Measurements from ENCODE around the gene MTMR3. TPM values are rescaled to one million over a fixed set of nuclear protein-coding genes. Genes with fewer than 3 reads are reported as not detected.

MTMR3 gene
- total RNA-seq, 1 experiment from 2014 or later, result 19.5 TPM

- Histone ChIP-seq H3K9me3 (replicated peaks) (no peaks in the 10 kb centered on the region), H3K27ac (peak overlapping the region; percentile 90), H3K4me3 (peak overlapping the region; percentile 99), H3K27me3 (no peaks in the 10 kb centered on the region), H3K4me1 (no peaks in the 10 kb centered on the region), H3K36me3 (no peaks in the 10 kb centered on the region)
- no peak for DNase-seq
Observed at GRCh38 chr22:29883775-29884097, 762 bp downstream of the MTMR3 start.

- no peaks in the 10 kb centered on the region for H3K9me3 ChIP-seq (replicated peaks)
Observed at GRCh38 chr22:29885610-29886009, 2.6 kb downstream of the MTMR3 start.

GRCh38 chr22:29886596-29886995 is 3.6 kb downstream of the MTMR3 start:
- Histone ChIP-seq H3K36me3 (no peaks in the 10 kb centered on the region), H3K27me3 (no peaks in the 10 kb centered on the region), H3K27ac (no peak overlapping the region), H3K4me1 (no peaks in the 10 kb centered on the region), H3K9me3 (replicated peaks) (no peaks in the 10 kb centered on the region), H3K4me3 (no peak overlapping the region)
- no peak for DNase-seq

More at GRCh38 chr22:29885610-29886009, 2.6 kb downstream of the MTMR3 start:
- Histone ChIP-seq H3K36me3 (no peaks in the 10 kb centered on the region), H3K4me1 (no peaks in the 10 kb centered on the region), H3K4me3 (no peak overlapping the region), H3K27ac (no peak overlapping the region), H3K27me3 (no peaks in the 10 kb centered on the region)
- DNase-seq, result no peak

GRCh38 chr22:29887358-29887757 is 4.4 kb downstream of the MTMR3 start:
- Histone ChIP-seq H3K4me3 (no peak overlapping the region), H3K27me3 (no peaks in the 10 kb centered on the region), H3K36me3 (no peaks in the 10 kb centered on the region), H3K27ac (no peak overlapping the region), H3K9me3 (replicated peaks) (no peaks in the 10 kb centered on the region), H3K4me1 (no peaks in the 10 kb centered on the region)
- no peak for DNase-seq

- DNase-seq, result no peak
- H3K4me1 ChIP-seq, result no peaks in the 10 kb centered on the region
- H3K9me3 ChIP-seq (replicated peaks), result no peaks in the 10 kb centered on the region
- H3K27me3 ChIP-seq, result no peaks in the 10 kb centered on the region
- H3K27ac ChIP-seq, result no peak overlapping the region
- H3K4me3 ChIP-seq, result no peak overlapping the region
- H3K36me3 ChIP-seq, result no peaks in the 10 kb centered on the region
Observed at GRCh38 chr22:29890760-29891159, 7.8 kb downstream of the MTMR3 start.

GRCh38 chr22:29892315-29893156 is 9.6 kb downstream of the MTMR3 start:
- H3K9me3 ChIP-seq (replicated peaks), result no peaks in the 10 kb centered on the region
- no peak overlapping the region for H3K4me3 ChIP-seq
- DNase-seq, result no peak
- no peak overlapping the region for H3K27ac ChIP-seq
- no peaks in the 10 kb centered on the region for H3K36me3 ChIP-seq
- no peaks in the 10 kb centered on the region for H3K27me3 ChIP-seq
- H3K4me1 ChIP-seq, result no peaks in the 10 kb centered on the region

- Histone ChIP-seq H3K4me1 (no peaks in the 10 kb centered on the region), H3K27me3 (no peaks in the 10 kb centered on the region), H3K4me3 (no peak overlapping the region), H3K9me3 (replicated peaks) (no peaks in the 10 kb centered on the region; the same call in 1 of the 2 replicates), H3K36me3 (no peaks in the 10 kb centered on the region), H3K27ac (no peak overlapping the region)
- no peak for DNase-seq
Observed at GRCh38 chr22:29901354-29901753, 18.4 kb downstream of the MTMR3 start.

- Histone ChIP-seq H3K27me3 (no peaks in the 10 kb centered on the region), H3K9me3 (replicated peaks) (no peaks in the 10 kb centered on the region; the same call in 1 of the 2 replicates), H3K27ac (no peak overlapping the region), H3K36me3 (no peaks in the 10 kb centered on the region), H3K4me1 (peaks cover 14% of the 10 kb centered on the region), H3K4me3 (no peak overlapping the region)
- DNase-seq, result no peak
Observed at GRCh38 chr22:29903371-29903770, 20.4 kb downstream of the MTMR3 start.

- no peaks in the 10 kb centered on the region; the same call in 1 of the 2 replicates for H3K9me3 ChIP-seq (replicated peaks)
- no peak for DNase-seq
- peaks cover 16% of the 10 kb centered on the region for H3K4me1 ChIP-seq
- H3K27me3 ChIP-seq, result no peaks in the 10 kb centered on the region
- H3K36me3 ChIP-seq, result no peaks in the 10 kb centered on the region
- no peak overlapping the region for H3K27ac ChIP-seq
- no peak overlapping the region for H3K4me3 ChIP-seq
Observed at GRCh38 chr22:29904020-29904419, 21.0 kb downstream of the MTMR3 start.

GRCh38 chr22:29907753-29908515 is 25.0 kb downstream of the MTMR3 start:
- Histone ChIP-seq H3K4me3 (no peak overlapping the region), H3K4me1 (peaks cover 20% of the 10 kb centered on the region), H3K9me3 (replicated peaks) (no peaks in the 10 kb centered on the region), H3K36me3 (no peaks in the 10 kb centered on the region), H3K27me3 (no peaks in the 10 kb centered on the region), H3K27ac (no peak overlapping the region)
- DNase-seq, result peak; percentile 70 to 86

GRCh38 chr22:29912141-29912540 is 29.2 kb downstream of the MTMR3 start:
- no peak for DNase-seq
- H3K27me3 ChIP-seq, result no peaks in the 10 kb centered on the region
- H3K27ac ChIP-seq, result no peak overlapping the region
- no peaks in the 10 kb centered on the region for H3K36me3 ChIP-seq
- no peaks in the 10 kb centered on the region for H3K9me3 ChIP-seq (replicated peaks)
- no peak overlapping the region for H3K4me3 ChIP-seq
- peaks cover 33% of the 10 kb centered on the region for H3K4me1 ChIP-seq

- H3K27ac ChIP-seq, result no peak overlapping the region
- H3K27me3 ChIP-seq, result no peaks in the 10 kb centered on the region
- no peak overlapping the region for H3K4me3 ChIP-seq
- H3K36me3 ChIP-seq, result no peaks in the 10 kb centered on the region
- DNase-seq, result peak in 1 of 2 experiments; percentile 21
- peaks cover 26% of the 10 kb centered on the region for H3K4me1 ChIP-seq
- no peaks in the 10 kb centered on the region for H3K9me3 ChIP-seq (replicated peaks)
Observed at GRCh38 chr22:29912605-29913398, 29.8 kb downstream of the MTMR3 start.

- no peak overlapping the region for H3K27ac ChIP-seq
Observed at GRCh38 chr22:29914165-29914564, 31.2 kb downstream of the MTMR3 start.

GRCh38 chr22:29914991-29915533 is 32.1 kb downstream of the MTMR3 start:
- H3K9me3 ChIP-seq (replicated peaks), result no peaks in the 10 kb centered on the region
- peaks cover 19% of the 10 kb centered on the region for H3K4me1 ChIP-seq
- no peaks in the 10 kb centered on the region for H3K27me3 ChIP-seq
- H3K27ac ChIP-seq, result no peak overlapping the region
- no peak overlapping the region for H3K4me3 ChIP-seq
- no peaks in the 10 kb centered on the region for H3K36me3 ChIP-seq
- DNase-seq, result no peak

More at GRCh38 chr22:29914165-29914564, 31.2 kb downstream of the MTMR3 start:
- no peak for DNase-seq
- H3K36me3 ChIP-seq, result no peaks in the 10 kb centered on the region
- no peaks in the 10 kb centered on the region for H3K9me3 ChIP-seq (replicated peaks)
- no peak overlapping the region for H3K4me3 ChIP-seq
- H3K27me3 ChIP-seq, result no peaks in the 10 kb centered on the region
- H3K4me1 ChIP-seq, result peaks cover 19% of the 10 kb centered on the region
